ENCODE data around the gene NOTCH2.

NOTCH2 gene

DNA sequence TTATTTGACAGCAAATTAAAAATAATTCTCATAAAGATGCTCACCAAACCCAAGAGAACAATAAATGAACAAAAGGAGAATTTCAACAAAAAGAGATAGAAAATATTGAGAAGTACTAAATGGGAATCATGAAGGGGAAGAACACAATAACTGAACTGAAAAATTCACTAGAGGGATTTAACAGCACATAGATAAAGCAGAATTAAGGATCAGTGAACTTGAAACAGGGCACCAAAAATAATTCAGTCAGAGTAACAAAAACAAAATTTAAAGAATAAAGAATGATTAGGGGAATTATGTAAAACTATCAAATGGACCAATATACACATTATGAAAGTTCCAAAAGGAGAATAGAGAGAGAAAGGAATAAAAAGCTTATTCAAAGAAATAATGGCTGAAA lies 181.0 kb downstream of the NOTCH2 start:
- ChIA-PET CTCF (no interaction called here), POLR2A (ENCODE audit: low non-redundant PET) (no interaction called here)
- TF ChIP-seq, protein P1, sequence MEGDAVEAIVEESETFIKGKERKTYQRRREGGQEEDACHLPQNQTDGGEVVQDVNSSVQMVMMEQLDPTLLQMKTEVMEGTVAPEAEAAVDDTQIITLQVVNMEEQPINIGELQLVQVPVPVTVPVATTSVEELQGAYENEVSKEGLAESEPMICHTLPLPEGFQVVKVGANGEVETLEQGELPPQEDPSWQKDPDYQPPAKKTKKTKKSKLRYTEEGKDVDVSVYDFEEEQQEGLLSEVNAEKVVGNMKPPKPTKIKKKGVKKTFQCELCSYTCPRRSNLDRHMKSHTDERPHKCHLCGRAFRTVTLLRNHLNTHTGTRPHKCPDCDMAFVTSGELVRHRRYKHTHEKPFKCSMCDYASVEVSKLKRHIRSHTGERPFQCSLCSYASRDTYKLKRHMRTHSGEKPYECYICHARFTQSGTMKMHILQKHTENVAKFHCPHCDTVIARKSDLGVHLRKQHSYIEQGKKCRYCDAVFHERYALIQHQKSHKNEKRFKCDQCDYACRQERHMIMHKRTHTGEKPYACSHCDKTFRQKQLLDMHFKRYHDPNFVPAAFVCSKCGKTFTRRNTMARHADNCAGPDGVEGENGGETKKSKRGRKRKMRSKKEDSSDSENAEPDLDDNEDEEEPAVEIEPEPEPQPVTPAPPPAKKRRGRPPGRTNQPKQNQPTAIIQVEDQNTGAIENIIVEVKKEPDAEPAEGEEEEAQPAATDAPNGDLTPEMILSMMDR (conservative IDR thresholded peaks at IDR 0.05; ENCODE audit: low read depth): no peak
- H3K27ac ChIP-seq: no peak overlapping the region
- no peak for DNase-seq (ENCODE audit: low spot score)

DNA sequence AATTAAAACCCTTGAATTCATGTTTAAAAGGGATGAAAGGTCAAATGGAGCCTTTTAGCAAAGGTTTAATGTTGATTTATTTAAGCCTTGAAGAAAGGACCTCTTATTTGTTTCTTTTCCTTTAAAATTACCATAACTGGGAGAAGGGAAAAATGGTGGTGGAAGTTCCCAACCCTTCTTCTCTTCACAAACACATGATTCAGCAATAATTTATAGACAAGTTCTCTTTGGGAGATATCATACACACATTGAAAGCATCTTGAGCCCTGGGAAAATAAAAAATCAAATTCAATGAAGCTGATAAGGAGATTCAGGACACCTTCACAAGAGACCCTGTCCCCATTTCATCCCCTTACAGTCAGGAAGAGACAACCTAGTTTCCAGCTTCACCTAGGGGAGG lies 182.0 kb downstream of the NOTCH2 start:
- no peak for DNase-seq (ENCODE audit: low spot score)
- no peak overlapping the region for H3K27ac ChIP-seq
- CTCF ChIA-PET: interaction anchor here (0.7 to 0.8 kb wide), 2 partner anchors 16 to 20 kb away, joined by 3 read pairs; no protein-coding TSS in a partner anchor
- POLR2A ChIA-PET (ENCODE audit: low non-redundant PET): no interaction called here
- TF ChIP-seq, protein P1 (conservative IDR thresholded peaks at IDR 0.05; ENCODE audit: low read depth): no peak

DNA sequence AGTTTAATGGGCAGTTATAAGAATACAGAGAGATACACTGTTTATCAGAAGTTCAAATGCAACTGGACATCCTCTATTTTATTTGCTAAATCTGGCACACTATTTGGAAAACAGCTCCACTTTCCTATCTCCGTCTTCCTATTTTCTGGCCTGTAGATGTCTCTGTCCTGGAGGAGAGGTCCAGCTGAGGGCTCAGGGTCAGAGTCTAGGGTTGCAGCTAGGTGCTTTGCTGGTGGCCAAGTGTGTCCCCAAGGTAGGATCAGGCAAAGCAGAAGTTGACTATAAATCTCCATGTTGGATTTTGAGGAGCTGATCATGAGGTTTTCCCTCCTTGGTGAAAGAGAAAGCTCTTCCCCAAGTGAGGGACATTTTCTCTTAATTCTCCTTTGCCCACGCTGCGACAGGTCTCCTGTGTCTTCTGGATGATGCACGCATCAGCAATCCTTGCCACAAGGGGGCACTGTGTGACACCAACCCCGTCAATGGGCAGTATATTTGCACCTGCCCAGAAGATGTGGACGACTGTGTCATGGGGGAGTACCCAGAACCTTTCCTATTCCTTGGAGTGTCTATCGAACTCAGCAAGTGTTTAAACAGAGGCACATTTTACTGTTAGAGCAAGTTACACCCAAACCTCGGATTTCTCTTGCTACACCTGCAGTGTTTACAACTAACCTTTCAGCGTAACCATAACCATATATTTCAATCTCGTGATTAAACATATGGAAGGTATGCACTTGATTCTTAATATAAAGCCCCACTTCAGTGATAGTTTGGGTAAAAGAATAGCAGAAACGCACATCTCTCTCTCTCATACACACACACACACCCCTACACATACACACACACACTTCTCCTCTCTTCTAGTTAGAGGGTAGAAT lies 183.3 kb downstream of the NOTCH2 start:
- no peak overlapping the region for H3K27ac ChIP-seq
- ChIA-PET CTCF (interaction anchor here (0.7 to 0.8 kb wide), 2 partner anchors 15 to 213 kb away, joined by 3 read pairs; no protein-coding TSS in a partner anchor), POLR2A (ENCODE audit: low non-redundant PET) (no interaction called here)
- peak; percentile 38 for DNase-seq (ENCODE audit: low spot score)
- TF ChIP-seq, protein P1 (conservative IDR thresholded peaks at IDR 0.05; ENCODE audit: low read depth): peak; percentile 63

DNA sequence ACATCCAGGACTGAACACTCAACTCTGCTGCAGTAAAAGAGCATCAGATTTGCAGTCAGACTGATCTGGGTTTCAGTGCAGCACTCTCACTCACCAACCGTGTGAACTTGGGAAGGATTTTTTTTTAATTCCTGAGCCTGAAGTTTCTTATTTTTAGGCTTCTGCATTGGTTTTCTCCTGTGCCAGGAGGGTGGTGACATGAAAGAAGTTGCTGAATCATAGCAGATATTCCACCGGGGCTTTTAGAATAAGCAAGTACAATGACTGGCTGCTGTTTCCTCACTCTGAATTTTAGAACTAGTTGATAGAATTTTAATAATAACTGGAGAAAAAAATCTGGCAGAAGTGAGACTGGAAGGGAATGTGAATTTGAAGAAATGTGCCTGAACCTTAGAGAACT lies 184.8 kb downstream of the NOTCH2 start:
- TF ChIP-seq, protein P1 (conservative IDR thresholded peaks at IDR 0.05; ENCODE audit: low read depth): no peak
- ChIA-PET CTCF (no interaction called here), POLR2A (ENCODE audit: low non-redundant PET) (no interaction called here)
- no peak overlapping the region for H3K27ac ChIP-seq
- DNase-seq (ENCODE audit: low spot score): no peak

DNA sequence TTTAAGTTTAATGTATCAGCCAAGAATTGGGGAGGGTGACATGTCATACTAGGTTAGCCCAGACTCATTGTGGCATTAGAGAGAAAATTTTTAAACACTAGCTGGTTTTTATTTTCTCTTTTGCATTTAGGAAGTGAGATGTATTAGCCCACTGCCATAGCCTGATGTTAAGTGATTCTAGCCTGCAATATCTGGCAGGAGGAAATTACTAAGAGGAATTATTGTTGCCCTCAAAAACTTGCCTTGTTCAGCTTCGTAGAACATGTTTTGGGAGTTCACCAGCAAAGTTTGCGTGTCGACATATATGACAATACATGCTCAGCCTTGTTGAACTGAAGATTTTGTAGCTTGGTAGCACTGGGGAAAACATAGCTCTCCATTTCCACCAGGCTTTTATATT lies 185.6 kb downstream of the NOTCH2 start:
- TF ChIP-seq, protein P1 (conservative IDR thresholded peaks at IDR 0.05; ENCODE audit: low read depth): no peak

DNA sequence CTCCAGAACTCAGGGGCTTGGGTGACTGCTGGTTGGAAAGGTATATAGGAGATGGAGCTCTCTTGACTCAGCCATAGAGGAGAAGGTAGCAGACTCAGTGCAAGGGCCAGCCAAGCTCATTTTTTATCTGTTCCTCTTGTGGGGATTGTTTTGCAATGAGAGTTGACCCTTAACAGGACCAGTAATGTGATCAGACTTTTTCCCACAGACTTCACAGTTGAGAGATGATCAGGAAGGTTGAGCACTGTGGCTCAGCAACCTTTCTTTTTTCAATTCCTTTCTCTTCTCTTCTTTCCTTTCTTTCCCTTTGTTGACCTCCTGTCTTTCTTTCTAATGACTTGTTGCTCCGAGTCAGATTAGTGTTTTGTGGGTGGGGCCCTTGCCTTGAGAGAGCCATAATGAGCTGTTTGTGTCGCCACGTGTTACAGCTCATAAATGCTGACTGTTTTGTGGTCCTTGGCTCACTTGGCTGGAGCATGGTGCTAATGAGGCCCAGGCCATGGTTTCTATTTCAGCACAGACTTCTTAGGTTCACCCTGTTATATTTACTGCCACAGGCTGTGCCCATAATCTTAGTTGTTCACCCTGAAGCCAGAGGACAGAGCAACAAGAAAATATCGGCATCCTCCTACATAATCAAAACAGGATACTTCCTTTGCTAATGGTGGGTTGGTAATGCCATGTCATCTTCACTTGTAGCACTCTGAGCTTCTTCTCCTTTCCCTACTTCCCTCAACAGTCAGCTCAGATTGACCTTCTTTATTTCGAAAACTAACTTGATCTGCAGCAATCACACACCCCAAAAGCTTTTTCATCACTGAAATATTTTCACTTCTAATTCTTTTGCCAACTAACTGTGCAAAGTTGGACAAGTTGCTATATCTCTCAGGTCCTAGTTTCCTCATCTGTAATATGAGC lies 187.1 kb downstream of the NOTCH2 start:
- DNase-seq (ENCODE audit: low spot score): no peak
- CTCF ChIA-PET: no interaction called here
- TF ChIP-seq, protein P1 (conservative IDR thresholded peaks at IDR 0.05; ENCODE audit: low read depth): no peak
- POLR2A ChIA-PET (ENCODE audit: low non-redundant PET): no interaction called here
- no peak overlapping the region for H3K27ac ChIP-seq

More for the DNA sequence above, 185.6 kb downstream of the NOTCH2 start:
- no peak for DNase-seq (ENCODE audit: low spot score)
- no peak overlapping the region for H3K27ac ChIP-seq
- CTCF ChIA-PET: no interaction called here
- POLR2A ChIA-PET (ENCODE audit: low non-redundant PET): no interaction called here
